Measurements from ENCODE around the gene CAPS.
"Not testable (repeated sequence)": the region's sequence is repeated elsewhere in the genome, so short reads cannot be mapped to it uniquely, and the experiment has no call there.

The CAPS gene

DNA sequence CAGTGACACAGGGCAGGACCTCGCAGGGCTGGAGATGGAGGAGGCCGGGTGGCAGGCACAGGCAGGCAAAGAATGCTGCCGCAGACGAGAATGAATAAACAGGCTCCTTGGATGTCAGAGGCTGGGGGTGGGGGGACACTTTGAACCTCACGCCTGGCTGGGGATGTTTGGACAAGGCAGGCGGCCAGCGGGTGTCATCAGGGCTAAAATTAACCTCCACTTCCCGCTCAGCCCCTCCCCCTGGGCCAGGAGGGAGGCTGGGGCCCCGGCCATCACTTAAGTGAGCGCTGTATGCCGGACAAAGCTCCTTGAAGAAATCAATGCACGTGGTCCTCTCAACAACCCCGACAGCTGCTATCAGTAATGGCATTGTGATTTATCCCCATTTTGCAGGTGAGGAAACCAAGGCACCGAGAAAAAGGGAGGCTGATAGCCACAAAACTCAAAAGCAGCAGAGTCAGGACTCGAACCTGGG is 33.4 kb upstream of the CAPS start:
- DNase-seq (ENCODE audit: low read depth in 1 of 2, low spot score in 1 of 2) = no peak
- TF ChIP-seq, protein P1, sequence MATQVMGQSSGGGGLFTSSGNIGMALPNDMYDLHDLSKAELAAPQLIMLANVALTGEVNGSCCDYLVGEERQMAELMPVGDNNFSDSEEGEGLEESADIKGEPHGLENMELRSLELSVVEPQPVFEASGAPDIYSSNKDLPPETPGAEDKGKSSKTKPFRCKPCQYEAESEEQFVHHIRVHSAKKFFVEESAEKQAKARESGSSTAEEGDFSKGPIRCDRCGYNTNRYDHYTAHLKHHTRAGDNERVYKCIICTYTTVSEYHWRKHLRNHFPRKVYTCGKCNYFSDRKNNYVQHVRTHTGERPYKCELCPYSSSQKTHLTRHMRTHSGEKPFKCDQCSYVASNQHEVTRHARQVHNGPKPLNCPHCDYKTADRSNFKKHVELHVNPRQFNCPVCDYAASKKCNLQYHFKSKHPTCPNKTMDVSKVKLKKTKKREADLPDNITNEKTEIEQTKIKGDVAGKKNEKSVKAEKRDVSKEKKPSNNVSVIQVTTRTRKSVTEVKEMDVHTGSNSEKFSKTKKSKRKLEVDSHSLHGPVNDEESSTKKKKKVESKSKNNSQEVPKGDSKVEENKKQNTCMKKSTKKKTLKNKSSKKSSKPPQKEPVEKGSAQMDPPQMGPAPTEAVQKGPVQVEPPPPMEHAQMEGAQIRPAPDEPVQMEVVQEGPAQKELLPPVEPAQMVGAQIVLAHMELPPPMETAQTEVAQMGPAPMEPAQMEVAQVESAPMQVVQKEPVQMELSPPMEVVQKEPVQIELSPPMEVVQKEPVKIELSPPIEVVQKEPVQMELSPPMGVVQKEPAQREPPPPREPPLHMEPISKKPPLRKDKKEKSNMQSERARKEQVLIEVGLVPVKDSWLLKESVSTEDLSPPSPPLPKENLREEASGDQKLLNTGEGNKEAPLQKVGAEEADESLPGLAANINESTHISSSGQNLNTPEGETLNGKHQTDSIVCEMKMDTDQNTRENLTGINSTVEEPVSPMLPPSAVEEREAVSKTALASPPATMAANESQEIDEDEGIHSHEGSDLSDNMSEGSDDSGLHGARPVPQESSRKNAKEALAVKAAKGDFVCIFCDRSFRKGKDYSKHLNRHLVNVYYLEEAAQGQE (IDR thresholded peaks at IDR 0.05; ENCODE audit: insufficient replicate concordance, low read depth) = no peak
- TF ChIP-seq, protein P2, sequence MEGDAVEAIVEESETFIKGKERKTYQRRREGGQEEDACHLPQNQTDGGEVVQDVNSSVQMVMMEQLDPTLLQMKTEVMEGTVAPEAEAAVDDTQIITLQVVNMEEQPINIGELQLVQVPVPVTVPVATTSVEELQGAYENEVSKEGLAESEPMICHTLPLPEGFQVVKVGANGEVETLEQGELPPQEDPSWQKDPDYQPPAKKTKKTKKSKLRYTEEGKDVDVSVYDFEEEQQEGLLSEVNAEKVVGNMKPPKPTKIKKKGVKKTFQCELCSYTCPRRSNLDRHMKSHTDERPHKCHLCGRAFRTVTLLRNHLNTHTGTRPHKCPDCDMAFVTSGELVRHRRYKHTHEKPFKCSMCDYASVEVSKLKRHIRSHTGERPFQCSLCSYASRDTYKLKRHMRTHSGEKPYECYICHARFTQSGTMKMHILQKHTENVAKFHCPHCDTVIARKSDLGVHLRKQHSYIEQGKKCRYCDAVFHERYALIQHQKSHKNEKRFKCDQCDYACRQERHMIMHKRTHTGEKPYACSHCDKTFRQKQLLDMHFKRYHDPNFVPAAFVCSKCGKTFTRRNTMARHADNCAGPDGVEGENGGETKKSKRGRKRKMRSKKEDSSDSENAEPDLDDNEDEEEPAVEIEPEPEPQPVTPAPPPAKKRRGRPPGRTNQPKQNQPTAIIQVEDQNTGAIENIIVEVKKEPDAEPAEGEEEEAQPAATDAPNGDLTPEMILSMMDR (IDR thresholded peaks at IDR 0.05; ENCODE audit: insufficient read depth, low read length) = no peak
- no peak for TF ChIP-seq SPI1 (IDR thresholded peaks at IDR 0.05; ENCODE audit: borderline replicate concordance, low read depth)
- peaks cover 2% of the 10 kb centered on the region for H3K27me3 ChIP-seq (ENCODE audit: insufficient read depth, poor library complexity, severe bottlenecking)
- H3K4me3 ChIP-seq (replicated peaks; ENCODE audit: insufficient read depth, low read length) = no peak overlapping the region
- H3K27ac ChIP-seq (replicated peaks) = no peak overlapping the region

DNA sequence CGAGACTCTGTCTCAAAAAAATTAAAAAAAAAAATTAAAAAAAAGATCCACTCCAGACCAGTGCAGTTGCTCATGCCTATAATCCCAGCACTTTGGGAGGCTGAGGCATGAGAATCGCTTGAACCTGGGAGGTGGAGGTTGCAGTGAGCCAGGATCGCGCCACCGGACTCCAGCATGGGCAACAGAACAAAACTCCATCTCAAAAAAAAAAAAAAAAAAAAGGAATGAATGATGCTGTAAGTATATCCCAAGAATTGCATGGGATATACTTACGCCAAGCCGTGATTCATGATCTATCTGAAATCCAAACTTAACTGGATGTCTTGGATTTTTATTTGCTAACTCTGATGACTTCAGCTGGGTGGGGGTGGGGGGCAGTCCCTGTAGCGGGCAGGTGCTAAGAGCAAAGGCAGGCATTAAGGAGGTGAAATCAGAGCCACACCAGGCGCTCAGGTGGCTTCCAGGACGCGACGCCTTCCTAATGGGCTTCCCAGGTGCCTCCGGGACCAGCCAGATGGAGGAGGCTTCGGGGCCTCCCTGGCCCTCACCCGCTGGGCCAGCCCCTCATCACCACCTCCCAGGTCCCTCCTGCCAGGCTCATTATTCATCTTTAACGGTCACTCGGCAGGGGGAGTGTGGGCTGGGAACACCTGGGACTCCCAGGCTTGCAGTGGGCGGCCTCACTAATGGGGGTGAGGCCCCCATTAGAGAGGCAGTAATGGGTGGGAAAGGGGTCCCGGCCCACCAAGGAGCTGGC is 32.3 kb upstream of the CAPS start:
- Histone ChIP-seq H3K27me3 (ENCODE audit: insufficient read depth, poor library complexity, severe bottlenecking) (peaks cover 2% of the 10 kb centered on the region), H3K27ac (replicated peaks) (no peak overlapping the region), H3K4me3 (replicated peaks; ENCODE audit: insufficient read depth, low read length) (no peak overlapping the region)
- no peak for DNase-seq (ENCODE audit: low read depth in 1 of 2, low spot score in 1 of 2)
- TF ChIP-seq, protein P1 (IDR thresholded peaks at IDR 0.05; ENCODE audit: insufficient replicate concordance, low read depth) = no peak
- no peak for TF ChIP-seq GABPA (IDR thresholded peaks at IDR 0.05; ENCODE audit: low read depth)
- no peak for TF ChIP-seq SPI1 (IDR thresholded peaks at IDR 0.05; ENCODE audit: borderline replicate concordance, low read depth)
- TF ChIP-seq, protein P2 (IDR thresholded peaks at IDR 0.05; ENCODE audit: insufficient read depth, low read length) = no peak
- TF ChIP-seq POLR2AphosphoS5 (IDR thresholded peaks at IDR 0.05; ENCODE audit: low read depth) = no peak

DNA sequence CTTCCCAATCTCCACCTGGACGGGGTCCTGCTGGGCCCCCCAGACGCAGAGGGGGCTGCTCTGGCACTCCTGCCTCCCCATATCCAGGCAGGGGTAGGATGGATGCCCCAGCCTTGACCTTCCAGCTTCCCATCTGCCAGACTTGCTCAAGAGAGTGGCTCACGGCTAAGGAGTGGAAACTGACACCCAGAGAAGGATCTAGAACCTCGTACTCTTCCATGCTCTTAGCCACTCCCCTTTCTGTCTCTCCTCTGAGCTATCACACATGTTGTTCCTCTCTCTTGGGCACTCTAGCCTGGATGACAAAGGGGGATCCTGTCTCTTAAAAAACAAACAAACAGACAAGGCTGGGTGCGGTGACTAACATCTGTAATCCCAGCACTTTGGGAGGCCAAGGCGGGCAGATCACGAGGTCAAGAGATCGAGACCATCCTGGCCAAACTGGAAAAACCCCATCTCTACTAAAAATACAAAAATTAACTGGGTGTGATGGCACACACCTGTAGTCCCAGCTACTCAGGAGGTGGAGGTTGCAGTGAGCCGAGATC is 31.6 kb upstream of the CAPS start:
- H3K27ac ChIP-seq (replicated peaks) = no peak overlapping the region
- TF ChIP-seq, protein P1 (IDR thresholded peaks at IDR 0.05; ENCODE audit: insufficient replicate concordance, low read depth) = no peak
- no peak for TF ChIP-seq POLR2AphosphoS5 (IDR thresholded peaks at IDR 0.05; ENCODE audit: low read depth)
- TF ChIP-seq, protein P2 (IDR thresholded peaks at IDR 0.05; ENCODE audit: insufficient read depth, low read length) = no peak
- TF ChIP-seq SPI1 (IDR thresholded peaks at IDR 0.05; ENCODE audit: borderline replicate concordance, low read depth) = no peak
- no peak for TF ChIP-seq GABPA (IDR thresholded peaks at IDR 0.05; ENCODE audit: low read depth)
- no peak for DNase-seq (ENCODE audit: low read depth in 1 of 2, low spot score in 1 of 2)

DNA sequence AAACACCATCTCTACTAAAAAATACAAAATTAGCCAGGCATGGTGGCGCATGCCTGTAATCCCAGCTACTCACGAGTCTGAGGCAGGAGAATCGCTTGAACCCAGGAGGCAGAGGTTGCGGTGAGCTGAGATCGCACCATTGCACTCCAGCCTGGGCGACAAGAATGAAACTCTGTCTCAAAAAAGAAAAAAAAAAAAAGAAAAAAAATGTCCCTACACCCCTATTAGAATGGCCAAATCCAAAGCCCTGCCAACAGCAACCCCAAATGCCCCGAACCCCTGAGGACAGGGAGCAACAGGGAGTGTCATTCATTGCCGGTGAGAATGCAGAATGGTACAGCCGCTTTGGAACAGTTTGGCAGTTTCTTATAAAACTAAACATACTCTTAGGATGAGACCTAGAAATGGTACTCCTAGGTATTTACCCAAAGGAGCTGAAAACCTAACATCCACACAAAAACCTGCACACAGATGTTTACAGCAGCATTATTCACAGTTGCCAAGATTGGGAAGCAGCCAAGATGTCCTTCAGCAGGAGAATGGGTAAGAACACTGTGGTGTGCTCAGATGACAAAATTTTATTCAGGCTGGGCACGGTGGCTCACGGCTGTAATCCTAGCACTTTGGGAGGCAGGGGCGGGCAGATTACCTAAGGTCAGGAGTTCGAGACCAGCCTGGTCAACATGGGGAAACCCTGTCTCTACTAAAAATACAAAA is 30.7 kb upstream of the CAPS start:
- not testable (repeated sequence) for H3K27ac ChIP-seq (replicated peaks); H3K27me3 ChIP-seq (ENCODE audit: insufficient read depth, poor library complexity, severe bottlenecking); DNase-seq (ENCODE audit: low read depth in 1 of 2, low spot score in 1 of 2); H3K4me3 ChIP-seq (replicated peaks; ENCODE audit: insufficient read depth, low read length)

More for the DNA sequence above, 31.6 kb upstream of the CAPS start:
- Histone ChIP-seq H3K27me3 (ENCODE audit: insufficient read depth, poor library complexity, severe bottlenecking) (peaks cover 2% of the 10 kb centered on the region), H3K4me3 (replicated peaks; ENCODE audit: insufficient read depth, low read length) (no peak overlapping the region)
